ENCODE results near the gene MAP6.

MAP6 gene

DNA sequence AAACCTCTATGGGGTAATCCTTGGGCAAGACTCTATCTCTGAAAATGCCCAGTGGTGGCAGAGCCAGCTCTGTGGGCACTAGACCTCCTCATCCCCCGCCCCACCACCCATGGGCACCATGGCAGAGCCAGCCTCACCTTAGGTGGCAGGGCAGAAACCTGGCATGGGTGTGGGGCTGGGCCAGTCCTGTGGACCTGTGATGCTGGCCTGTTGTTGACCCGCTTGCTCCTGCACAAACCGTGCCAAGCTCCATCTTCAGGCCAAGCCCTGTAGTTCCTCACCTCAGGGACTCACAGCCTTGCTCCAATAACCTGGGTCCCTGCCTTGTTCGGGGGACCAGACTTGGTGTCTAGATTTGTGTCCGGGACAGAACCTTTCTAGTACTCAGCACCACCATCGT, 115.7 kb downstream of the MAP6 start:
- ChIA-PET CTCF (no interaction called here), POLR2A (interaction anchor here (1.2 to 2.4 kb wide), 3 partner anchors 8 to 30 kb away, joined by 5 to 34 read pairs (median 5); partner anchors contain the start of gene SERPINH1)
- TF ChIP-seq LEF1 (IDR thresholded peaks at IDR 0.05; ENCODE audit: borderline replicate concordance) (no peak), L3MBTL2 (conservative IDR thresholded peaks at IDR 0.05) (no peak), CTBP1 (IDR thresholded peaks at IDR 0.05; ENCODE audit: borderline replicate concordance) (no peak), ELF4 (IDR thresholded peaks at IDR 0.05) (no peak), ZNF384 (IDR thresholded peaks at IDR 0.05) (no peak), SUZ12 (IDR thresholded peaks at IDR 0.05) (no peak)
- no peak for DNase-seq (ENCODE audit: extremely low spot score)

DNA sequence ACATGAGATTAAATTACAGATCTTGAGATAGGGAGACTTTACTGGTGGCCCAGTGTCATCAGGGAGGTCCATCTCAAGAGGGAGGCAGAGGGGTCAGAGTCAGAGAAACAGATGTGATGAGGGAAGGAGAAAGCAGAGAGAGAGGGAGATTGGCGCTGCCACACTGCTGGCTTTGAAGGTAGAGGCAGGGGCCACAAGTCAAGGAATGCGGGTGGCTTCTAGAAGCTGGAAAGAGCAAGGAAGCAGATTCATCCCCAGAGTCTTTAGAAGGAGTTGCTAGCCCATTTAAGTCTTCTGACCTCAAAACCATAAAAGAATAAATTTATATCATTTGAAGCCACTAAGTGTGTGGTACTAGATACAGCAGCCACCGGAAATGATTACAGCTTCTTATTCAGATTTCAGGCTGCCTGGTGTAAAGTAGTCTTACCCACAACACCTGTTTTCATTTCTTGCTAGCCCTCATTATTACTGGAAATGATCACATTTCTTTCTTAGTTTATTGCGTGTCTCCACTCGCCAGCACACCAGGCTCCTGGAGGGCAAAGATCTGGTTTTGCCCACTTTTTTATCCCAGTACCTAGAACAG, 119.4 kb downstream of the MAP6 start:
- CTCF ChIA-PET: interaction anchor here (0.6 kb wide), 1 partner anchor 181 kb away, joined by 4 read pairs; no protein-coding TSS in a partner anchor
- no peak for DNase-seq (ENCODE audit: extremely low spot score)
- POLR2A ChIA-PET: interaction anchor here (1.1 to 1.2 kb wide), 2 partner anchors 10 to 34 kb away, joined by 3 to 7 read pairs; no protein-coding TSS in a partner anchor
- no peak for TF ChIP-seq ZNF384 (IDR thresholded peaks at IDR 0.05)

DNA sequence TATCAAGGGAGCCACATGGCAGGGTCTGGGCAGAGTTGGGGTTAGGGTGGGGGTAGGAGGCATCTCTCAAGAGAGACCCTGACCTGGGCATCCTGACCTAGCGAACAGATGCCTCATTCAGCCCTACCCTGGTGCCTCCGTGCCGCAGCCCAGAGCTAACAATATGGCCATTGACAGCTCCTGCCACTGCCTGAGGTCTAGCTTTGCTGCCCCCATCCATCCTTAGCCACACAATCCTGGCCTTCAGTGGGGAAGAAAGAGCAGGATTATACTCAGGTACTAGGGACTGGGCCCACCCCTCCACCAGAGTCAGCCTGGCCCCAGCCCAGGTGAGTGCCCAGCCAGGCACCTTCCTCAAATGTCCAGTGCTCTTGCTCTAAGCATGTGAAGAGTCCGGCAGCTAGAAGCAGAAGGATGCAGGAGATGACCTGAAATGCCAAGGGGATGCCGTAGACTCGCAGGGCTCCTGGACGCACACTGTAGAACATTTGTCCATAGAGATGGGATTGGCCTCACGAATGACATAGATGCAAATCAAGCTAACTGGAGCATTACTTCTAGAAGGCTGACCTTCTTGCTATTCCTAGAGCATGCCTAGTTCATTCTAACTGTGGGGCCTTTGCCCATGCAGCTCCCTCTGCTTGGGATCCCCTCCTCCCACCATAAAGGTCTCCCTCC, 120.1 kb downstream of the MAP6 start:
- TF ChIP-seq FOXK2 (IDR thresholded peaks at IDR 0.05) (no peak), ZNF384 (IDR thresholded peaks at IDR 0.05) (no peak), HDGF (IDR thresholded peaks at IDR 0.05; ENCODE audit: borderline replicate concordance) (no peak), TARDBP (IDR thresholded peaks at IDR 0.05) (no peak), L3MBTL2 (conservative IDR thresholded peaks at IDR 0.05) (no peak), FOXM1 (IDR thresholded peaks at IDR 0.05; ENCODE audit: borderline replicate concordance) (no peak), LEF1 (IDR thresholded peaks at IDR 0.05; ENCODE audit: borderline replicate concordance) (no peak), SP1 (IDR thresholded peaks at IDR 0.05) (no peak), ARNT (IDR thresholded peaks at IDR 0.05) (no peak), BHLHE40 (IDR thresholded peaks at IDR 0.05; ENCODE audit: borderline replicate concordance) (no peak), CTBP1 (IDR thresholded peaks at IDR 0.05; ENCODE audit: borderline replicate concordance) (no peak), ELF4 (IDR thresholded peaks at IDR 0.05) (no peak)
- TF ChIP-seq, protein P1, sequence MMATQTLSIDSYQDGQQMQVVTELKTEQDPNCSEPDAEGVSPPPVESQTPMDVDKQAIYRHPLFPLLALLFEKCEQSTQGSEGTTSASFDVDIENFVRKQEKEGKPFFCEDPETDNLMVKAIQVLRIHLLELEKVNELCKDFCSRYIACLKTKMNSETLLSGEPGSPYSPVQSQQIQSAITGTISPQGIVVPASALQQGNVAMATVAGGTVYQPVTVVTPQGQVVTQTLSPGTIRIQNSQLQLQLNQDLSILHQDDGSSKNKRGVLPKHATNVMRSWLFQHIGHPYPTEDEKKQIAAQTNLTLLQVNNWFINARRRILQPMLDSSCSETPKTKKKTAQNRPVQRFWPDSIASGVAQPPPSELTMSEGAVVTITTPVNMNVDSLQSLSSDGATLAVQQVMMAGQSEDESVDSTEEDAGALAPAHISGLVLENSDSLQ (IDR thresholded peaks at IDR 0.05): no peak
- CTCF ChIA-PET: interaction anchor here (0.6 to 0.8 kb wide), 3 partner anchors 16 to 182 kb away, joined by 3 to 4 read pairs (median 3); no protein-coding TSS in a partner anchor
- POLR2A ChIA-PET: interaction anchor here (1.1 to 1.2 kb wide), 3 partner anchors 11 to 35 kb away, joined by 3 to 7 read pairs (median 4); partner anchors contain the start of gene SERPINH1
- DNase-seq (ENCODE audit: extremely low spot score): no peak

DNA sequence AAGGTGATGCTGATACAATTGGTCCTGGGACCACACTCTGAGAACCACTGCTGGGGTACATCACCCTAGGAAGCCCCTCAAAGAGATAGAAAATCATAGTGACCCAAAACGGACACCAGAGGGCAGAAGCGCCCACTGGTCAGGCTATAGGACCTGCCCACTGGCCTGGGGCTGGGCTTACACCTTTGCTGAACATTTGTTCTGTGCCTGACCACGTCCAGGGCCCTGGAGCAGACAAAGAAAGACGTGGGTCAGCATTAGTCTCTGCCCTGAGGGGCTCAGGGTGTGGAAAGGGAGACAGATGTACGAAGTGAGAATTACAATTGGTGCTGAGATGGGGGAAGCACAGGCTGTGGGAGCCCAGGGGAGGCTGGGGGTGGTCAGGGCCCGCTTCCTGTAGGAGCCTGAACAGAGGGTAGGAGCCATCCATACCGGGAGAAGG, 121.2 kb downstream of the MAP6 start:
- DNase-seq (ENCODE audit: extremely low spot score): peak; percentile 83
- ChIA-PET CTCF (no interaction called here), POLR2A (interaction anchor here (1.2 kb wide), 1 partner anchor 15 kb away, joined by 4 read pairs; the partner anchor contains the start of gene SERPINH1)

DNA sequence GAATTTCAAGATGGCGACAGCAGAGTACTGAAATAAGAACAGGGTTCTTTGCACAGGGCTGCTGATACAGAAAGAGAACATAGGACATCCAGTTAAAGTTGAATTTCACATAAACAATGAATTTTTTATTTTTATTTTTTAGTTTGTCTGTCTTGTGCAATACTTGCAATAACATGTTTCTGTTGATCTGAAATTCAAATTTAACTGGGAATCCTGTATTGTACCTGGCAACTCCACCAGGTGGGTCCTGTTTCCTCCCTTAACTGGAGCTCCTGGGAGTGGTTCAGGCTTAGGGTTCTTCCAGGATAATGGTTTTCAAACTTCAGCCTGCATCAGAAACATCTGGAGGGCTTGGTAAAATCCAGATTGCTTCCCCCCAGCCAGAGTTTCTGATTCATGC, 121.7 kb downstream of the MAP6 start:
- DNase-seq (ENCODE audit: extremely low spot score): no peak
- TF ChIP-seq HDGF (IDR thresholded peaks at IDR 0.05; ENCODE audit: borderline replicate concordance) (no peak), CTBP1 (IDR thresholded peaks at IDR 0.05; ENCODE audit: borderline replicate concordance) (no peak), TARDBP (IDR thresholded peaks at IDR 0.05) (no peak), LEF1 (IDR thresholded peaks at IDR 0.05; ENCODE audit: borderline replicate concordance) (no peak), BHLHE40 (IDR thresholded peaks at IDR 0.05; ENCODE audit: borderline replicate concordance) (no peak)
- ChIA-PET POLR2A (no interaction called here), CTCF (interaction anchor here (0.6 to 0.7 kb wide), 2 partner anchors 53 to 101 kb away, joined by 3 read pairs; no protein-coding TSS in a partner anchor)

More for the DNA sequence above, 121.2 kb downstream of the MAP6 start:
- TF ChIP-seq NFRKB (IDR thresholded peaks at IDR 0.05) (no peak), FOXM1 (IDR thresholded peaks at IDR 0.05; ENCODE audit: borderline replicate concordance) (no peak), FOXA1 (IDR thresholded peaks at IDR 0.05) (no peak), ELF4 (IDR thresholded peaks at IDR 0.05) (no peak), ARNT (IDR thresholded peaks at IDR 0.05) (no peak)

DNA sequence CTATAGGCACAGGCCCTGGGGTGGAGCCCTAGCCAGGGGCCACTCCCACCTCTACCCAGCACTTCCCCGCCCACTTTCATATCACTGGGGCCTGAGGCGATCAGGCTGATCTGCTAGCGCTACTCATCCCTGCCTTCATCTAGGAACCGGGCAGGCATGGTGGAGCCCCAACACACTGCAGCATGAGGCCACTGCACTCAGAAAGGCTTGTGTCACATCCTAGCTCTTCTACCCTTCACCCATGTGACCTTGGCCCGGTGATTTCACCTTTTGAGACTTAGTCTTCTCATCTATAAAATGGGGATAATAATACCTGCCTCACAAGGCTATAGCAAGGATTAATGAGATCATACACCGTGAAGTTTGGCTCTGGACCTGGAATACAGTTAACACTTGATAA, 125.0 kb downstream of the MAP6 start:
- no peak for DNase-seq (ENCODE audit: extremely low spot score)
- CTCF ChIA-PET: no interaction called here
- TF ChIP-seq ZNF384 (IDR thresholded peaks at IDR 0.05) (no peak), SP1 (IDR thresholded peaks at IDR 0.05) (no peak), CTBP1 (IDR thresholded peaks at IDR 0.05; ENCODE audit: borderline replicate concordance) (no peak), FOXM1 (IDR thresholded peaks at IDR 0.05; ENCODE audit: borderline replicate concordance) (no peak), ELF4 (IDR thresholded peaks at IDR 0.05) (no peak), LEF1 (IDR thresholded peaks at IDR 0.05; ENCODE audit: borderline replicate concordance) (no peak), BHLHE40 (IDR thresholded peaks at IDR 0.05; ENCODE audit: borderline replicate concordance) (no peak), TARDBP (IDR thresholded peaks at IDR 0.05) (no peak), NFRKB (IDR thresholded peaks at IDR 0.05) (no peak), FOXK2 (IDR thresholded peaks at IDR 0.05) (no peak), ARNT (IDR thresholded peaks at IDR 0.05) (no peak), FOXA1 (IDR thresholded peaks at IDR 0.05) (no peak), HDGF (IDR thresholded peaks at IDR 0.05; ENCODE audit: borderline replicate concordance) (no peak), L3MBTL2 (conservative IDR thresholded peaks at IDR 0.05) (no peak), SUZ12 (IDR thresholded peaks at IDR 0.05) (no peak)
- TF ChIP-seq, protein P1 (IDR thresholded peaks at IDR 0.05): no peak
- POLR2A ChIA-PET: no interaction called here

DNA sequence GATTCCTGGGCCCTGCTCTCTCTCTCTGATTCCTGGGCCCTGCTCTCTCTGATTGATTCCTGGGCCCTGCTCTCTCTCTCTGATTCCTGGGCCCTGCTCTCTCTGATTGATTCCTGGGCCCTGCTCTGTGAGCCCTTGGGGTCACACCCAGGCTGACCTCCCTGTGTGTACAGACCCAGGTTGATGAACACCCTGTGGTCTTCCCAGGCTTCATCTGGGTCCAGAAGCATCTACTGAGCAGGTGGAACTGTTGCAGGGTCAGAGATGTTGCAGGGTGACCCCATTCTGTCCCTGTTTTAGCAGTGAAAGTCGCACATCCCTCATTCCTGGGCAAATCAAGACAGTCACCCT, 126.8 kb downstream of the MAP6 start:
- DNase-seq (ENCODE audit: extremely low spot score): no peak
- CTCF ChIA-PET: no interaction called here
- POLR2A ChIA-PET: interaction anchor here (0.8 to 1.2 kb wide), 2 partner anchors 21 to 139 kb away, joined by 3 read pairs; no protein-coding TSS in a partner anchor

More for the DNA sequence above, 126.8 kb downstream of the MAP6 start:
- no peak for TF ChIP-seq CTBP1 (IDR thresholded peaks at IDR 0.05; ENCODE audit: borderline replicate concordance)
